Non-pigmented ciliary epithelial cell (primary cell): Measurements from ENCODE around the gene APOBEC3H.

Source experiments
- DNase-seq: peaks from one replicate; pipeline ENCODE4 v3.0.0-alpha.2; 2010; ENCODE audit warnings: low read depth

The APOBEC3H gene

DNA sequence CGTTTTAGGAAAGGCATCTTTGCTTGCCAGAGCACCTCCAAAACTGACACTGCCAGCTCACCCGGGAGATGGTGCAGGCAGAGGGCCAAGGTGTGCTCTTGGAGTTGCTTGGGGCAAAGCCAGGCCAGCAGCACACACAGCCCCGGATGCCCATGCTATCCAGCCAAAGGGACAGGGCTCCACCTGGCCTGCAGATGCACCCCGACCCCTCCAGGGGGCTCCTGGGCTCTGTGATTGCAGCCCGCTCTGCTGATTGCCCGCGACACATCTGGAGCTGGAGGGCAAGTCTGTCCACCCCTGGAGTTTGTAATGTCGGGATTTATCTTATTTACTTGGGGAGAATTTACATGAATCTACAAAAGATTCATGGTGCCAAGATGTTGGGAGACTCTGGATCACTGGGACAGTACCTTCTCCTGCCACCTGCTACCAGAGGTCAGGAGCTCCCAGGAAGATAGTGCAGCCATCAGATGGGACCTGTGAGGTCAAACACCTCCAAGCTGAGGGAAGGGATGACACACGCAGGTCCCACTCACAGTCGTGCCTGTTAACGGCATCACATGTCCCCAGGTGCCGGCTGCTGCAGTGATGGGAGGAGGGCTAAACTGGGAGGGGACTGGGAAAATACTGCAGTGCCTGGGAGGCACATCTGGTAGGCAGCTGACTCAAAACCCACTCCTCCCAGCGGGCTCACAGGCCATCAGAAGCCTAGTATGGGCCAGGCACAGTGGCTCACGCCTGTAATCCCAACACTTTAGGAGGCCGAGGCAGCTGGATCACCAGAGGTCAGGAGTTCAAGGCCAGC, 38.2 kb downstream of the APOBEC3H start:
- DNase-seq: no peak

DNA sequence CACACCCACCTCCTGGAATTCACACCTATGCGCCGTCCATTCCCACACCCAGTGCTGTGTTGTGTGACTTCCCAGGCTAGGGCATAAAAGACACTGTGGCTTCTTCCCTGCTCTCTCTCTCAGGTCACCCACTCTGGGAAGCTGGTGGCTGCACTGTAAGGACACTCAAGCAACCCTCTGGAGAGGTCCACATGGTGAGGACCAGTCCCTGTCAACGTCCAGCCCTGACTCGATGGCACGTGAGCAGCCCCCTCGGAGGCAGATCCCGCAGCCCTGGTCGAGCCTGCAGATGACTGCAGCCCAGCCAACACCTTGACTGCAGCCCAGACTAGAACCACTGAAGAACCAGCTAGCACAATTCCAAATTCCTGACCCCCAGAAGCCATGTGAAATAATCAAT, 39.3 kb downstream of the APOBEC3H start:
- no peak for DNase-seq

DNA sequence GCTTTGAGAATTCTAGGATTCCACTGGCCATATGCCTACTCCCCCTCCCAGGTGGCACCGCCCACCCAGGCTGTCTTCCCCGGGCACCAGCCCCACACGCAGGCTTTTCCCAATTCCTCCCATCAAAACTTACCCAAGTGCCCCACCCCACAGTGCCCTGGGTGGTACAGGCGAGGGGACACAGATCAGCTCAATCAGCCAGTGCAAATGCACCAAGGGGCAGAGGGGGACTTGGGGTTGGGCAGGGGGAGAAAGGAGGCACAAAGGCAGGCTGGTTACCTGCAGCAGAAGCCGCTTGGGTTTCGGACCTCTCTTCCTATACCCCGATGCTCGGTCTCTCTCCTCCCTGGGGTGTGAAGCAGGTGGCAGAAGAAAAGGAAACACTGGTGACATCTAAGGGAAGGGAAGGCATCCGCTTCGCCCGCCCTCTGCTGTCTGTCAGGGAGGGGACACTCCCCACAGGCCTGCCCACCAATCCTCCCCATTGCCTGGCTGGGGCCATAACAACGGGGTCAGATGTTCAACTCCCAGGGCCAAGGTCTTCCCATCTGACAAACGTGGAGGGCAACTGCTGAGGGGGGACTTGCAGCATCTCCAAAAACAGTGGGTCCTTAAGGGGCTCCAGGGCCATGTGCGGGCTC, 41.4 kb downstream of the APOBEC3H start:
- no peak for DNase-seq

DNA sequence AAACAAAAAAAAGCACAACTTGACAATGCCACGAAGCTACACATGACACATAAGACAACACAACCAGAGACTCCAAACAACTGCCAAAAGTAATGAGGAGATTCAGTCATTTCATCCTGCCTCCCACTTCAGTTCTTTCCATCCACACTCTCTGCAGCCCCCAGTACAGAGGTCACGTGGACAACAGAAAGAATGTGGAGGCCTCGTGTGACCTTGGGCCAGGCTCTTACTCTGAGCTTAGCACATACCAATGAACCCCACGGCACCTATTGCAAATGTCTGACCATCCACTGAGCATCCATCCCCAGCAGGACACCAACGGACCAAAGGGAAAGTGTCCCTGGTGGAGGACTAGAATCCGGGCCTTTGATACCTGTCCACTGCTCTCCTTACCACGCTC, 42.9 kb downstream of the APOBEC3H start:
- no peak for DNase-seq

DNA sequence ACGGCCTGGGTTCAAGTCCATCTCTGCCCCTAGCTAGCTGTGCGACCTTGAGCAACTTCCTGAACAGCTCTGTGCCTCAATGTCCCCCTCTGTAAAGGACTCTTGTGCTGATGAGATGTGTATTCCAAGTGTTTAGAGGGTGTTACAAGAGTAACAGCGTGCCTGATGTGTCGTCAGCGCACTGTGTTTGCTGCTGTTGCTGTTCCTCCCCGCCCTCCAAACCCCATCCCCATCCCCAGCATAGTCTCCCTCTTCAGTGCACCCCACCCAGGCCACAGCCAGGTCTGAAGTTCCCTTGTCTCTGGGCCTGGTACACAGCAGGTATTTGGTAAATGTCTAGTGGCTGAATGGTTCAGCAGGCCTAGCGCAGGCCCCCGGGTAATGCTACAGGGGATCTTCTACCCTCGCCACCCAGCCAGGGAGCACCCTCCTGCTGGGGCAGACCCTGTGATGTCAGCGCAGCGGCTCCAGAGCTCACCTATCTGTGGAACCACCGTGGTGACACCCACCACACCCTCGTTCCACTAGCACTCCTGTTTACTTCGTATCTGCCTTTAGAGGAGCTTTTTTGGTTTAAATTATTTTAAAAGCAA, 45.1 kb downstream of the APOBEC3H start:
- no peak for DNase-seq

DNA sequence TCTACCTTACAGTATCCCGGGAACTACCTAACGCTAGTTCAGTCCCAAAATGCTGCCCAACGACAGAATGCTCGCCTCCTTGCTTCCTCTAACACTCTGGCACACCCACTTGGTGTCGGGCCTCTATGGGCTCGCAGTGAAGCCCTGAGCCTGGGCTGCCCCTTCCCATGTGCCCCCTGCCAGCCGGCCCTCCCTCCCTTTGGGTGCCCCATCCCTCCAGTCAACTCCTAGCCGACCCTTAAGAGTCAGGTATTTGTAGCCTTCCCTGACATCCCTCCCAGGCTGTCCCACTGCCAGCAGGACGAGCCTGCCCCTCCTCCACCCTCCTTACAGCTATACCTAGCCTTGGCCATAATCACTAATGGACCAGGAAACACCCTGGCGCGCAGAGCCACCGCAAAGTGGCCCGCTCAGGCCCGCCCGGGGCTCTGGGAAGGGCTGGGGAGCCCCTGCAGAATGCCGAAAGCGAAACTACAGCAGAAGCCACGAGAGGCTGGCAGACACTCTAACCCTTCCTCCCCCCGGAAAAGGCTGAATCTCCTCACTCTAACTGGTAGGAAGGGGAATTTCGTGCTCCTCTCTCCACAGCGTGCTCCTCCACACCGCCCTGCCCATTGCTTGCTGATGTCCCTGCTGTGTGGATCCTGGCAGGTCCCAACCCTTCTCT, 47.2 kb downstream of the APOBEC3H start:
- DNase-seq: no peak

DNA sequence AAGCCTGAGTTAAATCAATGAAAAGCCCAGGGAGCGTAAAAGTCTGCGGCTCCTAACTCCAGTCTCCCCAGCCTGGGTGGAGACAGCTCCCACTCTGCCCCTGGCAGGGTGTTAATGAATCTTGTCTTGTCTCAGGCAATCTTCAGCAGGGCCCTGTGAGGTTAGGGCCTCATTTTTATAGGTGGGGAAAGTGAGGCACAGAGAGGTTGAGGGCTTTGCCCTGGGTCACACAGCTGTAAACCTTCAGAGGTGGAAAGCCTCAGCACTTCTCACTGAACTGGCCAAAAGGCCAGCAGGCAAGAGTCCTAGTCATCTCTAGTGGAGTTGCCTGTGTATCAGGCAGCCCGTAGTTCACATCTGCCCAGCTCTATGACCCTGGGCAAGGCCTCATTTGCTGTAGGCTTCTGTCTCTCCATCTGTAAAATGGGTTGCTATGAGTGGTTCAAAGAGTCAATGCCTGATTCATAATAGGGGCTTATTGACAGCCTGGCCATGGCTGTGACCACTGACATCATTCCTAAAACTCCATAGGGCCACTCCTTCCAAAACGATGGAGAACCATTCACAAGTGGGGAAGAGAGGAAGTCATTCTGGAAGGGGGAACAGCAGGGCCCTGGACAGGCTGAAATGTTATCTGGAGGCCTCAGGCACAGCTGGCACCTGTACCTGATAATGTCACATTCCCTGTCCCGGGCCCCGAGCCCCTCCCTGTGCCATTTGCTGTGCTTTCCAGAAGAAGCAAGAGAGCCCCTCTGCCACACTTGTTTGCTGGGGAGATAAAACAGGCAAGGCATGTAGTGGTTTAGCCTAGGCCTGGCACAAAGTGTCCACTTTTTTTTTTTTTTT, 49.4 kb downstream of the APOBEC3H start:
- DNase-seq: no peak

DNA sequence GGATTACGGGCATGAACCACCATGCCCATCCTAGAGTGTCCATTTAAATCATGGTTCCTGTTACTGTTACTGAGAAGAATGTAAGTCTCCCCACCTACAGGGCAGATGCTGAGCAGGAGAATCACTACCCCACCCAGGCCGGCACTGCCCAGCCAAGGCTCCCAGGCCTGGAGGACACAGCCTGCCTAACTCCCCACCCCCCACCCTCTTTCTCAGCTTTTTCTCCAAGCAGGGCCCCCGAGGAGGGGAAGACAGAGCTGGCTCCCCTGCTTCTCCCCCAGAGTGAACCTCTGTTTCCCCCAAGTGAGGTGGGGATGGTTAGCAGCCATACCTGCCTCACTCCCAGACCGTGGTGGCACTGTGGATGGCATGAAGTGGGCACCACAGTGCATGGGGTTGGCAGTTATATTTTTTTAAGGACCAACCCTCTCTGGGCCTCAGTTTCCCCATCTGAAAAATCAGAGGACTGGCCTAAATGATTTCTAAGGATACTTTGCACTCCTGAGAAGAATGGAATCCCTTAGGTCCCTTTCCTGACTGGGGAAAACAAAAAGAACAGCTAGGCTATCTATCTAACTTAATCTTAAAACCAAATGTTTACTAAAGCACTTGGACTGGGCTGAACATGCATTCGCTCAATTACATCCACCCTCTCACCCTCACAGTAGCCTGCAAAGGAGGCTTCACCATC, 50.4 kb downstream of the APOBEC3H start:
- DNase-seq: no peak

DNA sequence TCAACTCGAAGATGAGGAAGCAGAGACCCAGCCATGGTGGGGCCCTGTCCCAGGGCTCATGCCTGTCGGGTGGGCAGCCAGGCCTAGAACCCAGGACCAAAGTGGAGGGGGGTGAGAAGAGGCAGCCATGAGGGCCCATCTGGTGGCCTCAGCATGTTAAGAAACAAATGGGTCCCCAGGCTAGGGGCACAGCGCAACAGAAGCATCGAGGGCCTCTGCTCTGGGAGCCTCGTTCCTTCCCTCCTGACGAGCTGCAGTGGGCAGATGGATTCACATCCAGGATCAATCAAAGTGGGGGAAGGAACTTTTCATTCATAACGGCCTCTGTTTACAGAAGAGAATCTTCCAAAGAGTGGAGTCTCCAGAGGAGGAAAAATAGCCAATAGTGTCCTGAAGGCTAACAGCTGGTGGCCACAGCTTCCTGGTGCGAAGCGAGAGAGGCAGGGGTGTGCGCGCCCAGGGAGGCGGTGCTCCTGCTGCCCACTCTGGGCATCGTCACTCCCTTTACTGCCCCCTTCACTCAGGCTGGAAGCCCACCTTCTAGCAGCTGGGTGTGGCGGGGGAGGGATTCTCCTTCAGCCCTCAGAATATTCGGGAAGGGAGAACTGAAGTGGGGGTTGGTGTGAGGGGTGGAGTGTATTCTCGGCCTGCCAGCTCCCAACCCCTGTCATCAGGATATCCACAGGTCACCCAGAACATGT, 51.1 kb downstream of the APOBEC3H start:
- no peak for DNase-seq

DNA sequence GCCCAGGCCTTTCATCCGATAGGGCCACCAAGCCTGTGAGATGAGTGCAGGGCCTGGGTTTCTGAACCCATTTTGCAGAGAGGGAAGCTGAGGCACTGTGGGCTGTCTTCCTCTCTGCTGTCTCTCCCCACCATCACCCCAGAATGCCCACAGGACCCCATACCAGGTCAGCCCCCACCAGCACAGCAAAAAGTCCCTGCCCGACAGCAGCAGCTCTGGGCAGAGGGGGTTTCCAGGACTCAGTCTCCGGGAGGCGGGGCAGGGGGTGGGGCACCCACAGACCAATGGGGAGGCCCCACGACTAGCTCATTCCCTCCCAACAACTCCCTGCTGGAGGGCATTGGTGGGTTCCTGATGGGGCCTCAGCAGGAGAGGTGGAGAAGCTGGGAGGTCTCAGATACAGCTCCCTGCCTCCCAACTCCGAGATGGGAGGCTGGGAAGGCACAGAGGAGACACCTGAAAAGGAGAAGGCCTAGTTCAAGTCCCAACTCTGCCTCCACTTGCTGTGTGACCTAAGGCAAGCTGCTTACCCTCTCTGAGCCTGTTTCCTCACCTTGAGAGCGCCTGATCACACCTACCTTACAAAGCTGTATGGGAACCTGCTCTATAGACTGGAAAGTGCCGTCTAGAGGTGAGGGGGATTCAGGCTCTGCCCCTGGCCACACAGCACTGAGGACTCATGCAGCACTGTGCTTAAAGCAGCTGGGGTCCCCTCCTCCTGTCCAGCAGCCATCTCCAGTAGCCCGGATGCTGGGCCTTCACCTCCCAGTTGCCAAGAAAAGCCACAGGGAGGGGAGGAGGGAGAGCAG, 51.9 kb downstream of the APOBEC3H start:
- no peak for DNase-seq

DNA sequence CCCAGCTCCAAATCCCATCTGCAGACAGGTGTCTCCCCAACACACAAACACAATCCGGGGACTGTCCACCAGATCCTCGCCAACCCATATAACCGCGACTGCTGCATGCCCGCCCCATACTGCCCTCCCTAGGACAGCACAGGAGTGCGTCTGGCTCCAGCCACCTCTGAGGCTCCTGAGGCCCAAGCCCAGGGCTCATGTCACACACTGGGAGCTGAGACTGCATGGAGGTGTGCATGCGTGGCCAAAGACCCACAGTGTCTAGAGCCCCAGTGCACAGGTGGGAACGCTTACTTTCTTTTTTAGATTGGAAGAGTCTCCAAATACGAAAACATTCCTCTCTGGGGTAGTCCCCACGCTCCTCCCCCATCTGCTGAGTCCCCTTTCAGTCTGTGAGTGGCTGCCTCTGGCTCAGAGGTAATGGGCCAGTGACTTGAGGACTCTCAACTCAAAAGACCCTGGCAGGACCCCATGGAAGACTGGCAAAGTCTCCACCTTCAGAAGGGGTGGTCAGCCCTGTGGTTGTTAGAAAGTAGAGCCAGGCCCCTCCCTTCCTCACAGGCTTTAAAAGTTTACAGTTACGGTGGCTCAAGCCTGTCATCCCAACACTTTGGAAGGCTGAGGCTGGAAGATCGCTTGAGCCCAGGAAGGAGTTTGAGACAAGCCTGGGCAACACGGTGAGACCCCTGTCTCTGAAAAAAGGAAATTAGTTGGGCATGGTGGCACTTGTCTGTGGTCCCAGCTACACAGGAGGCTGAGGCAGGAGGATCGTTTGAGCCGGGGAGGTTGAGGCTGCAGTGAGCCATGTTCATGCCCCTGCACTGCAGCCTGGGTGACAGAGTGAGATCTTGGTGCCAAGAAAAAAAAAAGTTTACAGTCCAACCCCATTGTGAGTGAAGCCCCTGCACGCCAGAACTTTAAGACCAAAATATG, 53.1 kb downstream of the APOBEC3H start:
- no peak for DNase-seq

DNA sequence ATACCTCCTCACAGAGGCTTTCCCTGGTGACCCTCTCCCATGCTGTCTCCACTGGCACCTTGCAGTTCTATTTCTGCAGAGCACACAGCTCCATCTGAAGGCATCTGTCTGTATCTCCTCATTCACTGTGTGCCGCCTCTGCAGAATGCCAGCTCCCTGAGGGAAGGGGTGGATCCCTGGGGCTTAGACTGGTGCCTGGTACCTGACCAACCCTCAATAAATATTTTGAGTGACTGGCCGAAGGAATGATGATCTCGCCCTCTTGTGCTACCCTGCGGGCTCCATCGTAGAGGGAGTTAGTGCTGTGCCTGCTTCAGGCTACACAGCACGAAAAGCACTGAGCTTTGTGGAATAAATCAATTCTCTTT, 53.8 kb downstream of the APOBEC3H start:
- no peak for DNase-seq

DNA sequence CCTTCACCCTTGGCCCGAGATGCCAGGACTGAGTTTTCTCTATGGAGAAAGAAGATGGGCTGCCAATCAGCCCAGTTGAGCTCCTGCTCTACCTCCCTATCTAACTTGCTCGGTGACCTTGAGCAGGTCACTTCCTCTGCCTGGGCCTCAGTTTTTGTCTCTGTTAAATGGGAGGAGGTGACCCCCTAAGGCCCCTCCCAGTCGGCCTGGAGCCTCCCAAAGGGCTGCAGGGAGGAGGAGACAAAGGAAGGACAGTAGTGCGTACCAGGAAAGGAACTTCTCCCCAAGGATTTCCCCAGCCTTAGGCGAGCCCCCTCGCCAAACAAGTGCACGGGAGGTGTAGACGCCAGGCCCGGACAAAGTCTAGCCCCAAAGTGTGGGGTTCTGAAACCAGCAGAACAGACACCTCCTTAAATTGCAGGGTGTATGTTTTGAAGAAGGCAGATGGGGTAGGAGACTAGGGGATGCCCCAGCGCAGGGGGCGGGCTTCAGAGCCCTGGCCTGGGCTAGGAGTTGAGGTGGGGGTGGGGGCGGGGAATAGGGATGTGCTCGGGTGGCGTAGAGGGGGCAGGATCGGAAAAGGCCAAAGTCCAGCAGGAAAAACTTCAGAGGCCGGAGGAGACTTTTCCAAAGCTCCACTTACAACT, 54.4 kb downstream of the APOBEC3H start:
- no peak for DNase-seq

DNA sequence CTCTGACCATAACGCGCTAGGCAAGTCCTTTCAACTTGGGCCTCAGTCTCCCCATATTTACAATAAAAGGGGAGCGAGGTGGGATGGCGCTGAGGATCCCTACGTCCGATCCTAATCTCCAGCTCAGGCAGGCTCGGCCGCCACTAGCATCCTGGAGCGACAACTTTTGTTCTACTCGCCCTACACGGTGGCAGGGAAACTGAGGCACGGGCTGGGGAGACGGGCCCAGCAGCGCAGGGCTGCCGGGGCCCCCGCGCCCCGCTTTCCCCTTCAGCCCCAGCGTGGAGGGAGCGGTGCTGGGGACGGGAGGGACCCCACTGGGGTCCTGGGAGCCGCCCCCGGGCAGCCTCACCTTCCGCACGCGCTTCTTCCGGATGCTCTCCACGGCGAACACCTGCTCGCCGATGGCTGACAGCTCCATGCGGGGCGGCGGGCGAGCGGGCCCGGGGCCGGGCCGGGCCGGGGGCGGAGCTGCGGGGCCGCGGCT, 55.0 kb downstream of the APOBEC3H start:
- no peak for DNase-seq

DNA sequence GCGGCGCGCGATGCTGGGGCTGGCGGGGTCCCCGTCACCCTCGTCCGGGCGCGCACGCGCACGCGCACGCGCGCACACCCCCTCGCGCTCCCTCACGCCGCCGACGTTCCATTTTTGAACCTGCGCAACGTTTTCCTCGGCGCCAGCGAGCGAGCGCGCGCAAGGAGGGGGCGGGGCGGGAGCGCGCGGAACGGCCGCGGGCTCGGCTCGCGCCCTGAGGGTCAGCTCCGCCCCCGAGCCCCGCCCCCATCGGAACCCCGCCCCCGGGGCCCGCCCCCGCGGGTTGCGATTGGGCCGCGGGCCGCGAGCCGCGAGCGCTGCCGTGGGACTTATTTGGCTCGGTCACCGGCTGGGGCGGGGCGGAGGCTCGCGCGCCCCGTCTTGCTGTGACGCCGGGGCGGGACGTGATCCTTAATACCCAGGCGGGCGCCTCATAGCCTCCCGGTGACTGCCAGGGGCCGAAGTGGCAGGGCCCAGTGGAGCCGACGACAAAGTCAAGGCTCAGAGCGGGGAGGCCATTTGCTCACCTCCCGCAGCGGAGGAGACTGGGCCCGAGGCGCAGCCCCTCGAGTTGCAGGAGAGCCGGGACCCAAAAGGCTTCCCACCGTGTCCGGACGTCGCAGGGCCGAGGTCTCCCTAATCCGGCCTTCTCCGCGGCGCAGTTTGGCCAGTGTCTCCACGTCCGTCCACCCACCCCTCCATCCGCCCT, 55.6 kb downstream of the APOBEC3H start, which contains the start of gene CBX7:
CBX7 (minus strand) TSS at position 170 of the 709 bp plus-strand sequence. CDS start 236 bp downstream, outside the sequence.
- no peak for DNase-seq

DNA sequence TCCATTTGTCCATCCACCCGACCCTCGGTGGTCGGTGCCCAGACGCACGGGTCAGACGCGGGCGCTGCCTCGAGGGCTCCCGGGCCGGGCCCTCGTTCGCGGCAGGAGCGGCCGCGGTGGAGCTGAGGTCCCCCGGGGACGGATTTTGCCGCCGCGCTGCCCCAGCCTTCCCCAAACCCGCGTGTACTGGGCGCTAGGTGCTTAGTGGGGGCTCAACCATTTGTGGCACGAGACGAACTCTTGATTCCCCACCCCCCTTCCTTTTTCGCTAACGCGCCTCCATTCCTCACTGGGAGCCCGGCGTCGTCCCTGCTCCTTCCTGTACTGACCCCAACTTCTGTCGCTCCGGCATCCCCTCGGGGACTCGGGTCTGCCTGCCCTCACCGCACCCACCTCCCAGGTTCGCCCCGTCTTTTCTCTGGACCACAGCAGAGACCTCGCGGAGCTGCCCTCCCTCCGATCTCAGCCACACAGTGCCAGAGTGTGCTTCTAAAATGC, 56.2 kb downstream of the APOBEC3H start:
- no peak for DNase-seq
